Measurements from ENCODE around the gene EDN2. TPM values are rescaled to one million over a fixed set of nuclear protein-coding genes. Genes with fewer than 3 reads are reported as not detected.

Gene EDN2
- polyA plus RNA-seq, 1 experiment = 0.06 TPM

- POLR2A ChIA-PET = no interaction called here
- no peak for TF ChIP-seq CTCF (IDR thresholded peaks at IDR 0.05; ENCODE audit: insufficient read depth, low read depth, low read length)
- Histone ChIP-seq H3K4me3 (ENCODE audit: low read depth, low read length) (no peak overlapping the region), H3K36me3 (ENCODE audit: control insufficient read depth, insufficient read depth, low read length) (no peaks in the 10 kb centered on the region), H3K27me3 (ENCODE audit: control insufficient read depth, insufficient read depth, low read length) (no peaks in the 10 kb centered on the region)
- CTCF ChIA-PET = interaction anchor here (1.2 to 1.5 kb wide), 2 partner anchors 62 to 197 kb away, joined by 5 read pairs; no protein-coding TSS in a partner anchor
- DNase-seq (ENCODE audit: low read depth) = no peak
These were observed 4.7 kb downstream of the EDN2 start for GRCh38 chr1:41479808-41480160.

- no peaks in the 10 kb centered on the region for H3K27me3 ChIP-seq (ENCODE audit: control insufficient read depth, insufficient read depth, low read length)
- no peak for DNase-seq (ENCODE audit: low read depth)
- CTCF ChIA-PET = interaction anchor here (0.7 to 1.5 kb wide), 3 partner anchors 61 to 233 kb away, joined by 3 to 5 read pairs (median 5); no protein-coding TSS in a partner anchor
- no peak overlapping the region for H3K4me3 ChIP-seq (ENCODE audit: low read depth, low read length)
- H3K36me3 ChIP-seq (ENCODE audit: control insufficient read depth, insufficient read depth, low read length) = no peaks in the 10 kb centered on the region
- POLR2A ChIA-PET = interaction anchor here (0.6 kb wide), 1 partner anchor 36 kb away, joined by 3 read pairs; no protein-coding TSS in a partner anchor
- no peak for TF ChIP-seq CTCF (IDR thresholded peaks at IDR 0.05; ENCODE audit: insufficient read depth, low read depth, low read length)
These were observed 5.3 kb downstream of the EDN2 start for GRCh38 chr1:41479000-41479807.

GRCh38 chr1:41478118-41478748, 6.2 kb downstream of the EDN2 start:
- Histone ChIP-seq H3K36me3 (ENCODE audit: control insufficient read depth, insufficient read depth, low read length) (no peaks in the 10 kb centered on the region), H3K27me3 (ENCODE audit: control insufficient read depth, insufficient read depth, low read length) (no peaks in the 10 kb centered on the region), H3K4me3 (ENCODE audit: low read depth, low read length) (no peak overlapping the region)
- POLR2A ChIA-PET = no interaction called here
- no peak for TF ChIP-seq CTCF (IDR thresholded peaks at IDR 0.05; ENCODE audit: insufficient read depth, low read depth, low read length)
- CTCF ChIA-PET = interaction anchor here (1.7 kb wide), 1 partner anchor 14 kb away, joined by 7 read pairs; no protein-coding TSS in a partner anchor
- no peak for DNase-seq (ENCODE audit: low read depth)

- no peaks in the 10 kb centered on the region for H3K36me3 ChIP-seq (ENCODE audit: control insufficient read depth, insufficient read depth, low read length)
- ChIA-PET CTCF (interaction anchor here (1.2 to 1.7 kb wide), 2 partner anchors 16 to 96 kb away, joined by 3 to 7 read pairs; no protein-coding TSS in a partner anchor), POLR2A (no interaction called here)
These were observed 7.6 kb downstream of the EDN2 start for GRCh38 chr1:41476807-41477361.

More at GRCh38 chr1:41476807-41477361, 7.6 kb downstream of the EDN2 start:
- no peak for TF ChIP-seq CTCF (IDR thresholded peaks at IDR 0.05; ENCODE audit: insufficient read depth, low read depth, low read length)
- Histone ChIP-seq H3K4me3 (ENCODE audit: low read depth, low read length) (no peak overlapping the region), H3K27me3 (ENCODE audit: control insufficient read depth, insufficient read depth, low read length) (no peaks in the 10 kb centered on the region)
- DNase-seq (ENCODE audit: low read depth) = no peak
